Common myeloid progenitor, CD34-positive (primary cell): ENCODE results near the gene DOK5.

ENCODE experiments used
- CTCF ChIA-PET: fragments of 350-600 bp; sonication (Branson Sonifier 250); formaldehyde crosslinking; loops from one replicate; lab custom pipeline; 2021; ENCODE audit warnings: antibody characterized with exemption; lab: Charles Lee
- POLR2A ChIA-PET: fragments of 350-600 bp; sonication (Branson Sonifier 250); formaldehyde crosslinking; loops from one replicate; lab custom pipeline; 2021; ENCODE audit warnings: antibody characterized with exemption; lab: Charles Lee
- DNase-seq, 3 donors: peaks; one replicate each; pipeline versions ENCODE4 v3.0.0 to v3.0.0-alpha.2; 2013
- H3K27ac ChIP-seq, 2 experiments: 1 replicate in 1 of 2; 2 replicates in 1 of 2; pipeline ENCODE4 v1.7.0; 2013; ENCODE audit warnings: inconsistent platforms in 2 of 2, low read length in 2 of 2, mild to moderate bottlenecking in 2 of 2, low read depth in 1 of 2, moderate library complexity in 1 of 2; ENCODE audit not compliant: severe bottlenecking in 2 of 2, insufficient read depth in 1 of 2, poor library complexity in 1 of 2
- H3K27me3 ChIP-seq, 5 experiments: replicated peaks in 2 of 5; 1 replicate in 3 of 5; 2 replicates in 2 of 5; pipeline versions ENCODE4 v1.6.1 to v1.7.0; 2013; ENCODE audit warnings: low read length in 4 of 5, mild to moderate bottlenecking in 2 of 5, moderate library complexity in 2 of 5, inconsistent platforms in 1 of 5; ENCODE audit not compliant: insufficient read depth in 5 of 5, control insufficient read depth in 4 of 5
- H3K36me3 ChIP-seq, 4 experiments: 1 replicate in 2 of 4; 2 replicates in 2 of 4; pipeline versions ENCODE4 v1.6.1 to v1.7.0; 2013; ENCODE audit warnings: low read length in 3 of 4, control low read depth in 1 of 4, mild to moderate bottlenecking in 1 of 4; ENCODE audit not compliant: control insufficient read depth in 4 of 4, insufficient read depth in 4 of 4
- H3K4me1 ChIP-seq, 4 experiments: 1 replicate in 3 of 4; 2 replicates in 1 of 4; pipeline versions ENCODE4 v1.6.1 to v1.7.1; 2013; ENCODE audit warnings: low read length in 3 of 4, mild to moderate bottlenecking in 3 of 4, control low read depth in 1 of 4, inconsistent platforms in 1 of 4, moderate library complexity in 1 of 4; ENCODE audit not compliant: control insufficient read depth in 4 of 4, insufficient read depth in 4 of 4; ENCODE audit errors: control extremely low read depth in 1 of 4
- H3K4me3 ChIP-seq, 7 experiments: 1 replicate in 4 of 7; 2 replicates in 3 of 7; pipeline versions ENCODE4 v1.5.1 to v1.7.0; 2013; ENCODE audit warnings: mild to moderate bottlenecking in 7 of 7, low read length in 6 of 7, moderate library complexity in 6 of 7, inconsistent platforms in 2 of 7, low read depth in 2 of 7, control low read depth in 1 of 7; ENCODE audit not compliant: insufficient read depth in 4 of 7, control insufficient read depth in 1 of 7; ENCODE audit errors: extremely low read depth in 1 of 7
- H3K9me3 ChIP-seq, 5 experiments: 1 replicate in 4 of 5; 2 replicates in 1 of 5; pipeline versions ENCODE4 v1.6.1 to v1.7.1; 2013; ENCODE audit warnings: low read length in 4 of 5, mild to moderate bottlenecking in 2 of 5, inconsistent platforms in 1 of 5, low read depth in 1 of 5, moderate library complexity in 1 of 5; ENCODE audit not compliant: control insufficient read depth in 4 of 5, insufficient read depth in 2 of 5; ENCODE audit errors: control extremely low read depth in 1 of 5
- WGBS: methylation state at CpG from one replicate; pipeline ENCODE4 v1.1.5; 2013; ENCODE audit not compliant: insufficient coverage; 5-methylcytosine and 5-hydroxymethylcytosine counted together

Gene DOK5

GRCh38 chr20:54661880-54662465 lies 186.6 kb downstream of the DOK5 start:
- H3K27ac ChIP-seq = no peak overlapping the region
- no peaks in the 10 kb centered on the region for H3K9me3 ChIP-seq
- POLR2A ChIA-PET = no interaction called here
- H3K36me3 ChIP-seq = no peaks in the 10 kb centered on the region
- DNase-seq = no peak
- H3K4me3 ChIP-seq = no peak overlapping the region
- CTCF ChIA-PET = interaction anchor here (1.6 kb wide), 1 partner anchor 465 kb away, joined by 3 read pairs; no protein-coding TSS in a partner anchor
- 68% methylated on average over 8 of the region's 8 CpGs for WGBS
- no peaks in the 10 kb centered on the region for H3K4me1 ChIP-seq
- peaks cover 0 to 3% (median 0%) of the 10 kb centered on the region in 5 experiments for H3K27me3 ChIP-seq

GRCh38 chr20:54665812-54666211 lies 190.4 kb downstream of the DOK5 start:
- CTCF ChIA-PET = interaction anchor here (1.0 kb wide), 1 partner anchor 18 kb away, joined by 3 read pairs; no protein-coding TSS in a partner anchor
- no peak overlapping the region for H3K4me3 ChIP-seq
- H3K27me3 ChIP-seq = peaks cover 0 to 6% (median 0%) of the 10 kb centered on the region in 5 experiments
- H3K27ac ChIP-seq = no peak overlapping the region
- DNase-seq = no peak
- no peaks in the 10 kb centered on the region for H3K36me3 ChIP-seq
- H3K4me1 ChIP-seq = peaks cover 0 to 3% (median 0%) of the 10 kb centered on the region in 4 experiments
- POLR2A ChIA-PET = no interaction called here
- no CpG with 5 or more reads among the region's 1 CpG for WGBS
- no peaks in the 10 kb centered on the region for H3K9me3 ChIP-seq

GRCh38 chr20:54668271-54669039 lies 193.1 kb downstream of the DOK5 start:
- DNase-seq = peak; percentile 26 to 51 (median 49)
- Histone ChIP-seq H3K27me3 (peaks cover 0 to 9% (median 4%) of the 10 kb centered on the region in 5 experiments), H3K36me3 (no peaks in the 10 kb centered on the region), H3K4me1 (peaks cover 0 to 3% (median 0%) of the 10 kb centered on the region in 4 experiments), H3K9me3 (no peaks in the 10 kb centered on the region), H3K4me3 (peak overlapping the region in 2 of 7 experiments; percentile 11 to 57), H3K27ac (no peak overlapping the region)
- ChIA-PET CTCF (interaction anchor here (0.6 to 2.5 kb wide), 6 partner anchors 12 to 460 kb away, joined by 3 to 14 read pairs (median 4); partner anchors contain the start of gene PFDN4), POLR2A (no interaction called here)
- WGBS = 42% methylated on average over 6 of the region's 12 CpGs

DNA sequence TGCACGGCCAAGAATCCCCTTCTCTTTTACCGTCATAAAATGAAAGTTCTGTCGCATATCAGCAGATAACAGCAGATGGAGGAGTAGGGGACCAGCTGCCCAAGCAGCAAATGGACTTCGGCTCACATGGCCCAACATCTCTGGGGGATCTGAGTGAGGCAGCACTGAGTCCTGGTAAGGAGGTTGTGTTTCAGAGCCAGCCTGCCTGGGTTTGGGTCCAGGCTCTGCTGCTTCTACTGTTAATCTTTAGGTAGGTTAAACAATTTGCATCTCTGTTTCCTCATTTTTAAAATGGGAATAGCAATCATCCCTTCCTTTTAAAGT lies 193.6 kb downstream of the DOK5 start:
- Histone ChIP-seq H3K9me3 (no peaks in the 10 kb centered on the region), H3K36me3 (no peaks in the 10 kb centered on the region), H3K4me3 (peak overlapping the region in 1 of 7 experiments; percentile 11), H3K27me3 (peaks cover 0 to 9% (median 4%) of the 10 kb centered on the region in 5 experiments), H3K27ac (no peak overlapping the region), H3K4me1 (peaks cover 0 to 3% (median 0%) of the 10 kb centered on the region in 4 experiments)
- ChIA-PET CTCF (interaction anchor here (0.9 to 2.5 kb wide), 4 partner anchors 12 to 23 kb away, joined by 3 to 14 read pairs (median 5); no protein-coding TSS in a partner anchor), POLR2A (no interaction called here)
- 91% methylated on average over 4 of the region's 4 CpGs for WGBS
- DNase-seq = no peak

DNA sequence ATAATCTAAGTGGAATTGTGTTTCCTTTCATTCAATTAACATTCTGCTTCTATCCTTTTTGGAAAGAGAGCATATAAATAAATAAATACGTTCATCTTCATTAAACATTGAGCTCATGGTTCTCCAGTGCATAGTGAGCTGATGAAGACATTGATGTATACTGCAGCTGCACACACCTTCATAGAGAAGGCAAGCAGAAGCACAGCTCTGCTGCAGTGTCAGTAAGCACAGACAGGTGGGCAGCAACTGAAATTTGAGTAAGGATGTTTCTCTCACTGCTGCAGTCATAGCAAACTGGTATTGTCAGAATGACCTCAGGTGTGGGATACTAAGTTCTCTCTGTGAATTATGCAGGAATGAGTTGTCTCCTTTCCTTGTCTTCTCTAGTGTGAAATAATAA lies 202.9 kb downstream of the DOK5 start:
- Histone ChIP-seq H3K4me1 (no peaks in the 10 kb centered on the region), H3K27me3 (peaks cover 0 to 22% (median 4%) of the 10 kb centered on the region in 5 experiments), H3K27ac (no peak overlapping the region), H3K4me3 (no peak overlapping the region), H3K36me3 (no peaks in the 10 kb centered on the region), H3K9me3 (no peaks in the 10 kb centered on the region)
- POLR2A ChIA-PET = no interaction called here
- no peak for DNase-seq
- CTCF ChIA-PET = no interaction called here
- 100% methylated on average over 1 of the region's 1 CpG for WGBS

GRCh38 chr20:54680439-54680838 lies 205.0 kb downstream of the DOK5 start:
- H3K36me3 ChIP-seq = no peaks in the 10 kb centered on the region
- H3K9me3 ChIP-seq = no peaks in the 10 kb centered on the region
- no peak for DNase-seq
- POLR2A ChIA-PET = no interaction called here
- H3K27me3 ChIP-seq = peaks cover 0 to 31% (median 4%) of the 10 kb centered on the region in 5 experiments
- H3K4me1 ChIP-seq = no peaks in the 10 kb centered on the region
- WGBS = 57% methylated on average over 4 of the region's 5 CpGs
- CTCF ChIA-PET = interaction anchor here (1.1 to 2.3 kb wide), 4 partner anchors 10 to 30 kb away, joined by 4 to 14 read pairs (median 6); no protein-coding TSS in a partner anchor
- H3K27ac ChIP-seq = no peak overlapping the region
- no peak overlapping the region for H3K4me3 ChIP-seq
